Cardiac fibroblast (primary cell): Measurements from ENCODE around the gene SLC15A1.
A peak's percentile ranks its signal among the peaks of the same experiment; 100 is the strongest.

Experiments used
- DNase-seq, 2 donors: peaks; one replicate each; pipeline versions ENCODE4 v3.0.0 to v3.0.0-alpha.2; 2010; ENCODE audit warnings: low read depth in 2 of 2
- H3K4me3 ChIP-seq, 2 donors: replicated peaks in 1 of 2; 1 replicate in 1 of 2; 2 replicates in 1 of 2; pipeline ENCODE4 v1.5.1; 2011; ENCODE audit warnings: low read depth in 2 of 2, low read length in 2 of 2, mild to moderate bottlenecking in 2 of 2, moderate library complexity in 1 of 2
- CTCF ChIP-seq: IDR thresholded peaks from one replicate; pipeline ENCODE4 v1.5.1; 2011; ENCODE audit warnings: low read depth, mild to moderate bottlenecking, low read length, inconsistent platforms

SLC15A1 gene

GRCh38 chr13:98668155-98668554, 84.3 kb downstream of the SLC15A1 start:
- no peak for DNase-seq
- no peak overlapping the region for H3K4me3 ChIP-seq
- TF ChIP-seq CTCF, result no peak

DNA sequence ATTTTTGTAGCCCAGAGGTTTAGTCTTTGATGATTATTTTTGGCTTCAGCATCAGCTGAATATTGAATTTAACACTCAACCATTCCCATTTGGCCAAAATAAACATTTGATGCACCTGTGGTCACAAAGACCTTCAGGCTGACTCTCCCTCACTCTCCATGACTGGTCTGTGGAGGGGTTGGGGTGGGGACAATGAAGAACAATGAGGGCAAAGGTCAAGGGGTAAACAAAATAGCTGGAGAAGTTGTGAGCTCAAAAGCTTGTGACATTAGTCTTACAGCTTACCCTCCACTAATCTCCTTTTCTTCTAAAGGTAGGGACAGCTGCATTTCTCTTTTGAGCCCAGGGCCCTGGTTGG, 86.9 kb downstream of the SLC15A1 start:
- no peak overlapping the region for H3K4me3 ChIP-seq
- no peak for TF ChIP-seq CTCF
- DNase-seq, result no peak

DNA sequence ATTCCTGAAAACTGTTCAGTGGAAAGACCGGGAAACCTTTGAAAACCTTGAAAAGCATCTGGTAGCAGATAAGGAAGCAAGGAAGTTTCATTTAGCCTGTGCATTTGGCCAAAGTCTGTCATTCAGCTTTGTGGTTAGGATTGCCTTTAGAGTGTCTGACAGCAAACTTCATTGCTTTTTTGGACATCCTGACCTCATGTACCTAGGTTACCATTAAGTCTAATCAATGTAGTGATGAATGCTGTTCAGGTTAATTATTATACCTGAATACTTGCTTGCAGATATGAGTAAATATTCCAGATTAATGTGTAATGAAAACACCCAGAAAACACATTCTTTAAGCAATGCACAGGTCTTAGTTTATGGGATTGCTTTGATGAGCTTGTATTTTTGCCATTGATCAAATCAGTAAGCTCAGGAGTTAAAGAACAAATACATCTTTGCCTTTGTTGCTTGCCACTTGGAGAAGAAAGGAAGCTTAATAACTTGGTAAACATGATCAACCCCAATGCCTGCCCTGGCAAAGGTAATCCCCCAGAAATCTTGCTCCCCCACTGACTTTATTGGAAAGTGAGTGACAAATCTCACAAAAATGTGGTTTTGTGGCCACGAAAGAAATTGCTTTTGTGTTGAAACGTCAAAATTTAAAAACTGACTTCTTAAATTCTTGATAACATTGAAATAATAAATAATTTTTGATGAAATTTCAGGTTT, 87.4 kb downstream of the SLC15A1 start:
- peak in 1 of 2 donors; percentile 5 for DNase-seq
- no peak for TF ChIP-seq CTCF
- H3K4me3 ChIP-seq, result no peak overlapping the region

DNA sequence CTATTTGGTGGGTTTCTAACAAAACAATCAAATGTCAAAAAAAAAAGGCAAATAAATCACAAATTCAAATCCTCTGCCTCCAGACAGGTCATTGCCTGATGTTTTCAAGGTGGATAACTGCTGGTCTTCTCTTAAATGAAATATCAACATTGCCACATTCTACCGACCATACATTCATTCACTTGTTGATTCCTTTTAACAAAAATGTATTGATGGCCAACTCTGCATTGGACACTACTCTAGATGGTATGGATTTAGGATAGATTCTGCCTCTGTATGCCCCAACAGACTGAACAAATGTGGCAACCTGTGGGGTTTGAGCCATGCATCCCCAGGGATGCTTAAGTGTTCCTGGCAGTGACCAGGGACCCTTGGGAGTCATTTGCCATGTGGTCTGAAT, 88.0 kb downstream of the SLC15A1 start:
- H3K4me3 ChIP-seq, result no peak overlapping the region
- DNase-seq, result no peak
- TF ChIP-seq CTCF, result no peak

DNA sequence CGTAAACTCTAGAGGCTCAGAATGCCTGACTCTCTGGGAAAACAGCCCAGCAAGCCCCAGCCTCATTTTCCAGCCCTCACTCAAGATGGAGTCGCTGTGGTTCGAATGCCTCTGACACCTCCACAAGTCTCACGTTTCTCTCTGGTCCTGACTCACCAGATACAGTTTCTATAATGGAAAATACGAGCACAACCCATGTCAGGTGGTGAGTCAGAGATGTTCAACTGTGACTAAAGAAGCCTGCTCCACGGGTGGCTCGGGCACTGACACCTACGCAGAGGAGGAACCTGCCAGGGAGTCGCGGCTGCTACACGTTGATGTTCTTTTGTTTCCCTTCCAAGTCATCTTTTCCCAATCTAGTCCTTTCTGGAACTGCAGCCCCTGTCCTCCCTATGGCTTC, 88.4 kb downstream of the SLC15A1 start:
- DNase-seq, result peak in 1 of 2 donors; percentile 66
- no peak overlapping the region for H3K4me3 ChIP-seq
- TF ChIP-seq CTCF, result no peak

- no peak overlapping the region for H3K4me3 ChIP-seq
- peak; percentile 9 to 14 for DNase-seq
- no peak for TF ChIP-seq CTCF
These were observed 94.3 kb downstream of the SLC15A1 start for GRCh38 chr13:98658131-98658530.
